Measurements from ENCODE around the gene TEAD4.

DNA sequence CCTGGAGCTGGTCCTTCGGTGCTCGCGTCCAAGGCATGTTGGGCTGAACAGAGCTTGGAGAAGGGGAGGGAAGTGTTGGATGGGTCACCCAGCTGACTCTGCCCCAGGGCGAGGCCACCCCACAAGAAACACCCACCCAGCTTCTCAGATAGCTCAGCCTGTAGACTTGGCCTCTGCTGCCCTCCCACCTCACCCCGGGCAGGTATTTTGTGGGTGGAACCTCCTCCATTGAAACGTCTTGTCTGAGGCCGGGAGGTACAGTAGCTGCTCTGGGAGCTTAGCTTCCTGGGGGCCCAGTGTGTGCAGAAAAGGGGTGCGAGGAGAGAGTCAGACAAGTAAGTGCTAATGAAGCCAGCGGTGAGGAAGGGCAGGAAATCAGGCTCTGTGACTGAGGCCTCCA lies 63.2 kb downstream of the TEAD4 start:
- TF ChIP-seq EZH2 (IDR thresholded peaks at IDR 0.05; ENCODE audit: borderline replicate concordance, low read depth, low read length, severe bottlenecking), result no peak
- TF ChIP-seq, protein P1, sequence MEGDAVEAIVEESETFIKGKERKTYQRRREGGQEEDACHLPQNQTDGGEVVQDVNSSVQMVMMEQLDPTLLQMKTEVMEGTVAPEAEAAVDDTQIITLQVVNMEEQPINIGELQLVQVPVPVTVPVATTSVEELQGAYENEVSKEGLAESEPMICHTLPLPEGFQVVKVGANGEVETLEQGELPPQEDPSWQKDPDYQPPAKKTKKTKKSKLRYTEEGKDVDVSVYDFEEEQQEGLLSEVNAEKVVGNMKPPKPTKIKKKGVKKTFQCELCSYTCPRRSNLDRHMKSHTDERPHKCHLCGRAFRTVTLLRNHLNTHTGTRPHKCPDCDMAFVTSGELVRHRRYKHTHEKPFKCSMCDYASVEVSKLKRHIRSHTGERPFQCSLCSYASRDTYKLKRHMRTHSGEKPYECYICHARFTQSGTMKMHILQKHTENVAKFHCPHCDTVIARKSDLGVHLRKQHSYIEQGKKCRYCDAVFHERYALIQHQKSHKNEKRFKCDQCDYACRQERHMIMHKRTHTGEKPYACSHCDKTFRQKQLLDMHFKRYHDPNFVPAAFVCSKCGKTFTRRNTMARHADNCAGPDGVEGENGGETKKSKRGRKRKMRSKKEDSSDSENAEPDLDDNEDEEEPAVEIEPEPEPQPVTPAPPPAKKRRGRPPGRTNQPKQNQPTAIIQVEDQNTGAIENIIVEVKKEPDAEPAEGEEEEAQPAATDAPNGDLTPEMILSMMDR (IDR thresholded peaks at IDR 0.05; ENCODE audit: borderline replicate concordance, extremely low read depth, low read length, poor library complexity, severe bottlenecking), result no peak
